Measurements from ENCODE around the gene M1AP. TPM values are rescaled to one million over a fixed set of nuclear protein-coding genes. Genes with fewer than 3 reads are reported as not detected.
"Not testable (repeated sequence)": the region's sequence is repeated elsewhere in the genome, so short reads cannot be mapped to it uniquely, and the experiment has no call there.

Gene M1AP
- total RNA-seq, 2 donors from 2014 or later, result not detected

- H3K36me3 Mint-ChIP-seq (ENCODE audit: insufficient read depth in 2 of 2), result peaks cover 0 to 1% of the 10 kb centered on the region in 2 donors
- H3K9me3 Mint-ChIP-seq, result no peaks in the 10 kb centered on the region
- H3K4me1 Mint-ChIP-seq (ENCODE audit: low read depth), result peaks cover 35% of the 10 kb centered on the region
- H3K27ac Mint-ChIP-seq, result peak overlapping the region; percentile 1
- DNase-seq, result no peak
- peaks cover 38% of the 10 kb centered on the region for H3K27me3 Mint-ChIP-seq (ENCODE audit: low read depth)
- ATAC-seq (replicated peaks in 1 of 2), result no peak
- H3K4me3 Mint-ChIP-seq, result no peak overlapping the region
Observed at GRCh38 chr2:74562126-74562775, 85.9 kb downstream of the M1AP start.

DNA sequence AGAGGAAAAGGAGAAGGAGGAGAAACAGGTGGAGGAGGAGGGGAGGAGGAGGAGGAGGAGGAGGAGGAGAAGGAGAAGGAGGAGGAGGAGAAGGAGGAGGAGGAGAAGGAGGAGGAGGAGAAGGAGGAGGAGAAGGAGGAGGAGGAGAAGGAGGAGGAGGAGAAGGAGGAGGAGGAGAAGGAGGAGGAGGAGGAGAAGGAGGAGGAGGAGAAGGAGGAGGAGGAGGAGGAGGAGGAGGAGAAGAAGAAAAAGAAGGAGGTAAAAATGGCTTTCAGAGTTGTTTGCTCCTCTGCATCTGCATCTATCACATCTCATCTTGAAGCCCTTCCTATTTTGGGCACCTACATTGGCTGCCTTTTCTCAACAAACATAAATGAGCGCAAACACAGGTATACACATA, 87.1 kb downstream of the M1AP start:
- ATAC-seq (replicated peaks in 1 of 2); DNase-seq; H3K36me3 Mint-ChIP-seq (ENCODE audit: insufficient read depth in 2 of 2); H3K4me3 Mint-ChIP-seq; H3K27ac Mint-ChIP-seq; H3K9me3 Mint-ChIP-seq: not testable (repeated sequence)
- peaks cover 28% of the 10 kb centered on the region for H3K4me1 Mint-ChIP-seq (ENCODE audit: low read depth)
- H3K27me3 Mint-ChIP-seq (ENCODE audit: low read depth), result peaks cover 38% of the 10 kb centered on the region

GRCh38 chr2:74560591-74560990, 87.5 kb downstream of the M1AP start:
- peaks cover 0 to 6% of the 10 kb centered on the region in 2 donors for H3K36me3 Mint-ChIP-seq (ENCODE audit: insufficient read depth in 2 of 2)
- H3K27ac Mint-ChIP-seq, result no peak overlapping the region
- H3K4me1 Mint-ChIP-seq (ENCODE audit: low read depth), result peaks cover 24% of the 10 kb centered on the region
- H3K4me3 Mint-ChIP-seq, result no peak overlapping the region
- no peaks in the 10 kb centered on the region for H3K9me3 Mint-ChIP-seq
- DNase-seq, result no peak
- H3K27me3 Mint-ChIP-seq (ENCODE audit: low read depth), result peaks cover 38% of the 10 kb centered on the region
- peak in 1 of 2 donors; percentile 11 for ATAC-seq (replicated peaks in 1 of 2)

DNA sequence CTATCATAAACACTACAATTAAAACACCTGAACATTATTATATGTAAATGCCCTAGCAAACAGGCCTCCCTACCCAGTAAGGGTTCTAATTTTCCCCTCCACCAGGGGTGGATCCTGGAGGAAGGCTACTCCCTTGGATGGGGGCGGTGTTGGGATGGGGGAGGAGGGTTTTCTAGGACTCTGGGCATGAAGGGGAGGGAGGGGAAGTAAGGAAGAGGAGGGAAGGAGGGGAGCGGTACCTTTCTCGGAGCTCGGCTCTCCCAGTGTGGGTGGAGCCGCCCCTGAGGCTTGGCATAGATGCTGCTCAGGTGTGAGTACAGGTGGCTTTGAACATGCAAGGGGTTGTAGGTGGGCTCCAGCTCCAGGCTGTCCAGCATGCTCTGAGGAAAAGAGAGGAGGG, 88.2 kb downstream of the M1AP start:
- Mint-ChIP-seq H3K36me3 (ENCODE audit: insufficient read depth in 2 of 2) (peaks cover 3 to 6% of the 10 kb centered on the region in 2 donors), H3K9me3 (no peaks in the 10 kb centered on the region), H3K4me1 (ENCODE audit: low read depth) (peaks cover 23% of the 10 kb centered on the region), H3K27me3 (ENCODE audit: low read depth) (peaks cover 38% of the 10 kb centered on the region), H3K4me3 (no peak overlapping the region), H3K27ac (no peak overlapping the region)
- DNase-seq, result no peak
- no peak for ATAC-seq (replicated peaks in 1 of 2)

GRCh38 chr2:74558284-74559230, 89.6 kb downstream of the M1AP start:
- Mint-ChIP-seq H3K27me3 (ENCODE audit: low read depth) (peaks cover 29% of the 10 kb centered on the region), H3K27ac (no peak overlapping the region), H3K4me1 (ENCODE audit: low read depth) (peaks cover 27% of the 10 kb centered on the region), H3K4me3 (no peak overlapping the region), H3K9me3 (no peaks in the 10 kb centered on the region), H3K36me3 (ENCODE audit: insufficient read depth in 2 of 2) (peaks cover 5 to 6% of the 10 kb centered on the region in 2 donors)
- DNase-seq, result no peak
- ATAC-seq (replicated peaks in 1 of 2), result no peak

DNA sequence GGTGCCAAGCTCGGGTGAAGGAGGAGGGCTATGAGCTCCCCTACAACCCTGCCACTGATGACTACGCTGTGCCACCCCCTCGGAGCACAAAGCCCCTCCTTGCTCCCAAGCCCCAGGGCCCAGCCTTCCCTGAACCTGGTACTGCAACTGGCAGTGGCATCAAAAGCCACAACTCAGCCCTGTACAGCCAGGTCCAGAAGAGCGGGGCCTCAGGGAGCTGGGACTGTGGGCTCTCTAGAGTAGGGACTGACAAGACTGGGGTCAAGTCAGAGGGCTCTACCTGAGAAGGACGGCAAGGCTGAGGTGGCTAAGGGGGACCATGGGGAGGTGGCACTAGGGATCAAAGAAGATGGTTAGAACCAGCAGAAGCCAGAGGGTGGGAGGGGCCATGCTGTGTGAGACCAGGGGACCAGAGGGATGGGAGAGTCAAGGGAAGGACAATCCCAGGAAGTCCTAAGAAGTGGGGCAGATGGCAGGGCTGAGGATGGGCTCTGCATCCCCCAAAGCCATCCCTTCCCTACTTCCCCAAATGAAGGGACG, 91.2 kb downstream of the M1AP start:
- no peak for DNase-seq
- Mint-ChIP-seq H3K36me3 (ENCODE audit: insufficient read depth in 2 of 2) (peaks cover 5 to 6% of the 10 kb centered on the region in 2 donors), H3K27me3 (ENCODE audit: low read depth) (peaks cover 19% of the 10 kb centered on the region), H3K27ac (no peak overlapping the region), H3K4me3 (peak overlapping the region in 1 of 2 donors; percentile 18), H3K4me1 (ENCODE audit: low read depth) (peaks cover 30% of the 10 kb centered on the region), H3K9me3 (no peaks in the 10 kb centered on the region)
- ATAC-seq (replicated peaks in 1 of 2), result no peak

DNA sequence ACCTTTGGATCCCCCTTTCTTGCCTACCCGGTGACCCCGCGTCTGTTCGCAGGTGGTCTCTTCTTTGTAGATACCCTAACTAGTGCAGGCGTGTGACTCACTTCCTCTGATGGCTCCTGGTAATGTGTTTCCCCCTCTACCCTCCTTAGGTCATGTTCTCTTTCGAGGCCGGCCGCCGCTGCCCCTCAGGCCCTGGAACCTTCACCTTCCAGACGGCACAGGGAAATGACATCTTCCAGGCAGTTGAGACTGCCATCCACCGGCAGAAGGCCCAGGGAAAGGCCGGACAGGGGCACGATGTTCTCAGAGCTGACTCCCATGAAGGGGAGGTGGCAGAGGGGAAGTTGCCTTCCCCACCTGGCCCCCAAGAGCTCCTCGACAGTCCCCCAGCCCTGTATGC, 92.0 kb downstream of the M1AP start:
- H3K9me3 Mint-ChIP-seq, result no peaks in the 10 kb centered on the region
- H3K27me3 Mint-ChIP-seq (ENCODE audit: low read depth), result peaks cover 19% of the 10 kb centered on the region
- no peak for DNase-seq
- H3K27ac Mint-ChIP-seq, result no peak overlapping the region
- no peak for ATAC-seq (replicated peaks in 1 of 2)
- peak overlapping the region; percentile 89 for H3K4me3 Mint-ChIP-seq
- H3K4me1 Mint-ChIP-seq (ENCODE audit: low read depth), result peaks cover 26% of the 10 kb centered on the region
- peaks cover 5 to 6% of the 10 kb centered on the region in 2 donors for H3K36me3 Mint-ChIP-seq (ENCODE audit: insufficient read depth in 2 of 2)

DNA sequence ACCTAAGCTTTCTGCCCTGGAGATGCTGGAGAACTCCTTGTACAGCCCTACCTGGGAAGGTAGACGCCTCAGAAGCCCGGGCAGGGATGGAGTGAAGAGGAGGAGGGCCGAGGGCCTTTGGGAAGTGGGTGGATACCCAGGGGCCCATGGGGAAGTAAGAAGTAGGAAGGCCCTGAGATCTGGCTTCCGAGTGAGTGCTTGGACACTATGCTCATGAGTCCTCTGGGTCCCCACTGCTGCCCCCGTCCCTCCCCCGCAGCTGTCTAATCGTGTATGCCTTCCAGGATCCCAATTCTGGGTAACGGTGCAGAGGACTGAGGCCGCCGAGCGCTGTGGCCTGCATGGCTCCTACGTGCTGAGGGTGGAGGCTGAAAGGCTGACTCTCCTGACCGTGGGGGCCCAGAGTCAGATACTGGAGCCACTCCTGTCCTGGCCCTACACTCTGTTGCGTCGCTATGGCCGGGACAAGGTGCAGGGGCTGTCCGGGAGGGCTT, 92.5 kb downstream of the M1AP start:
- Mint-ChIP-seq H3K4me1 (ENCODE audit: low read depth) (peaks cover 26% of the 10 kb centered on the region), H3K27me3 (ENCODE audit: low read depth) (peaks cover 21% of the 10 kb centered on the region), H3K4me3 (peak overlapping the region; percentile 89), H3K36me3 (ENCODE audit: insufficient read depth in 2 of 2) (peaks cover 5 to 6% of the 10 kb centered on the region in 2 donors), H3K27ac (no peak overlapping the region), H3K9me3 (no peaks in the 10 kb centered on the region)
- ATAC-seq (replicated peaks in 1 of 2) (no peak), DNase-seq (no peak)

- Mint-ChIP-seq H3K27me3 (ENCODE audit: low read depth) (peaks cover 21% of the 10 kb centered on the region), H3K4me1 (ENCODE audit: low read depth) (peaks cover 24% of the 10 kb centered on the region), H3K27ac (peak overlapping the region; percentile 80), H3K9me3 (no peaks in the 10 kb centered on the region), H3K4me3 (peak overlapping the region; percentile 89), H3K36me3 (ENCODE audit: insufficient read depth in 2 of 2) (peaks cover 5 to 6% of the 10 kb centered on the region in 2 donors)
- ATAC-seq (replicated peaks in 1 of 2) (peak; percentile 40 to 63), DNase-seq (peak; percentile 51 to 58)
Observed at GRCh38 chr2:74554820-74555531, 93.2 kb downstream of the M1AP start.

- H3K27me3 Mint-ChIP-seq (ENCODE audit: low read depth), result peaks cover 27% of the 10 kb centered on the region
- no peaks in the 10 kb centered on the region for H3K9me3 Mint-ChIP-seq
- ATAC-seq (replicated peaks in 1 of 2) (peak; percentile 75 to 82), DNase-seq (peak; percentile 80 to 88)
- H3K4me1 Mint-ChIP-seq (ENCODE audit: low read depth), result peaks cover 27% of the 10 kb centered on the region
- H3K27ac Mint-ChIP-seq, result peak within 1 kb of the TSS; percentile 80
- H3K4me3 Mint-ChIP-seq, result peak within 1 kb of the TSS; percentile 89
- H3K36me3 Mint-ChIP-seq (ENCODE audit: insufficient read depth in 2 of 2), result peaks cover 5 to 6% of the 10 kb centered on the region in 2 donors
Observed at GRCh38 chr2:74553892-74554819, 94.0 kb downstream of the M1AP start, which contains the start of the genes DOK1 and LOXL3. DOK1 (plus strand) TSS chr2:74554720; CDS start chr2:74554755, 35 bp downstream. LOXL3 (minus strand) TSS chr2:74553942; CDS start chr2:74552634, 1,308 bp downstream.

- ATAC-seq (replicated peaks in 1 of 2), result no peak
- peaks cover 31% of the 10 kb centered on the region for H3K4me1 Mint-ChIP-seq (ENCODE audit: low read depth)
- peaks cover 6 to 7% of the 10 kb centered on the region in 2 donors for H3K36me3 Mint-ChIP-seq (ENCODE audit: insufficient read depth in 2 of 2)
- DNase-seq, result peak in 1 of 2 donors; percentile 5
- no peaks in the 10 kb centered on the region for H3K9me3 Mint-ChIP-seq
- H3K27me3 Mint-ChIP-seq (ENCODE audit: low read depth), result peaks cover 31% of the 10 kb centered on the region
- H3K27ac Mint-ChIP-seq, result peak overlapping the region; percentile 64
- peak overlapping the region; percentile 62 to 64 for H3K4me3 Mint-ChIP-seq
Observed at GRCh38 chr2:74552914-74553811, 95.0 kb downstream of the M1AP start.

Data from activated T-cell treated with anti-CD3 and anti-CD28 coated beads, Interleukin-2, amount 50 U/mL, for 72 hours (primary cell).